WERI-Rb-1 (cell line): ENCODE data around the gene LRSAM1.

Experiments used
- DNase-seq: peaks from one replicate; pipeline ENCODE4 v3.0.0-alpha.2; 2020
- H3K27ac ChIP-seq: fragments of 250-450 bp; sonication (Bioruptor Pico); 2 replicates; pipeline ENCODE4 v1.5.1; 2020; ENCODE audit warnings: mild to moderate bottlenecking, moderate library complexity
- H3K27me3 ChIP-seq: fragments of 250-450 bp; sonication (Bioruptor Pico); 2 replicates; pipeline ENCODE4 v1.5.1; 2021; ENCODE audit warnings: mild to moderate bottlenecking, low read depth, moderate library complexity; ENCODE audit not compliant: insufficient read depth, severe bottlenecking
- H3K36me3 ChIP-seq: fragments of 250-450 bp; sonication (Bioruptor Pico); 2 replicates; pipeline ENCODE4 v1.5.1; 2020; ENCODE audit warnings: mild to moderate bottlenecking, moderate library complexity
- H3K4me3 ChIP-seq: 2 replicates; pipeline ENCODE4 v1.5.1; 2011; ENCODE audit warnings: low read depth, mild to moderate bottlenecking, control low read depth, low read length
- H3K9me3 ChIP-seq: fragments of 250-450 bp; sonication (Bioruptor Pico); 2 replicates; pipeline ENCODE4 v1.5.1; 2021; ENCODE audit warnings: mild to moderate bottlenecking, moderate library complexity; ENCODE audit not compliant: severe bottlenecking
- CTCF ChIP-seq: IDR thresholded peaks from 2 replicates; pipeline ENCODE4 v1.5.1; 2011; ENCODE audit warnings: low read depth, mild to moderate bottlenecking, control low read depth, inconsistent platforms, low read length

The LRSAM1 gene

GRCh38 chr9:127485995-127486394, 34.7 kb downstream of the LRSAM1 start:
- peak; percentile 40 for DNase-seq
- no peak overlapping the region for H3K4me3 ChIP-seq
- no peaks in the 10 kb centered on the region for H3K27me3 ChIP-seq
- H3K36me3 ChIP-seq: peaks cover 28% of the 10 kb centered on the region
- H3K27ac ChIP-seq: peak overlapping the region; percentile 58
- TF ChIP-seq CTCF: peak; percentile 43; the same call in 1 of the 2 replicates
- no peaks in the 10 kb centered on the region for H3K9me3 ChIP-seq

GRCh38 chr9:127488946-127489345, 37.6 kb downstream of the LRSAM1 start:
- H3K4me3 ChIP-seq: no peak overlapping the region
- no peak for DNase-seq
- no peak for TF ChIP-seq CTCF
- no peaks in the 10 kb centered on the region for H3K9me3 ChIP-seq
- H3K36me3 ChIP-seq: peaks cover 24% of the 10 kb centered on the region
- H3K27me3 ChIP-seq: no peaks in the 10 kb centered on the region
- H3K27ac ChIP-seq: no peak overlapping the region

GRCh38 chr9:127489471-127490115, 38.3 kb downstream of the LRSAM1 start:
- peaks cover 25% of the 10 kb centered on the region for H3K36me3 ChIP-seq
- TF ChIP-seq CTCF: peak; percentile 64
- peak; percentile 86 for DNase-seq
- H3K27me3 ChIP-seq: no peaks in the 10 kb centered on the region
- no peaks in the 10 kb centered on the region for H3K9me3 ChIP-seq
- H3K27ac ChIP-seq: peak overlapping the region; percentile 40
- no peak overlapping the region for H3K4me3 ChIP-seq

- Histone ChIP-seq H3K27ac (no peak overlapping the region), H3K4me3 (no peak overlapping the region), H3K9me3 (no peaks in the 10 kb centered on the region), H3K27me3 (no peaks in the 10 kb centered on the region), H3K36me3 (peaks cover 24% of the 10 kb centered on the region)
- no peak for DNase-seq
- TF ChIP-seq CTCF: no peak
Measured at GRCh38 chr9:127490535-127491230, 39.4 kb downstream of the LRSAM1 start.

GRCh38 chr9:127491516-127491915, 40.2 kb downstream of the LRSAM1 start:
- no peak overlapping the region for H3K27ac ChIP-seq
- DNase-seq: no peak
- peaks cover 16% of the 10 kb centered on the region for H3K36me3 ChIP-seq
- H3K9me3 ChIP-seq: no peaks in the 10 kb centered on the region
- TF ChIP-seq CTCF: no peak
- H3K27me3 ChIP-seq: no peaks in the 10 kb centered on the region
- H3K4me3 ChIP-seq: no peak overlapping the region
